Measurements from ENCODE around the gene ZNF335.
"Not testable (repeated sequence)": the region's sequence is repeated elsewhere in the genome, so short reads cannot be mapped to it uniquely, and the experiment has no call there.

Gene ZNF335

GRCh38 chr20:45934046-45934585 lies 37.9 kb downstream of the ZNF335 start:
- no peak for DNase-seq (ENCODE audit: low read depth)

DNA sequence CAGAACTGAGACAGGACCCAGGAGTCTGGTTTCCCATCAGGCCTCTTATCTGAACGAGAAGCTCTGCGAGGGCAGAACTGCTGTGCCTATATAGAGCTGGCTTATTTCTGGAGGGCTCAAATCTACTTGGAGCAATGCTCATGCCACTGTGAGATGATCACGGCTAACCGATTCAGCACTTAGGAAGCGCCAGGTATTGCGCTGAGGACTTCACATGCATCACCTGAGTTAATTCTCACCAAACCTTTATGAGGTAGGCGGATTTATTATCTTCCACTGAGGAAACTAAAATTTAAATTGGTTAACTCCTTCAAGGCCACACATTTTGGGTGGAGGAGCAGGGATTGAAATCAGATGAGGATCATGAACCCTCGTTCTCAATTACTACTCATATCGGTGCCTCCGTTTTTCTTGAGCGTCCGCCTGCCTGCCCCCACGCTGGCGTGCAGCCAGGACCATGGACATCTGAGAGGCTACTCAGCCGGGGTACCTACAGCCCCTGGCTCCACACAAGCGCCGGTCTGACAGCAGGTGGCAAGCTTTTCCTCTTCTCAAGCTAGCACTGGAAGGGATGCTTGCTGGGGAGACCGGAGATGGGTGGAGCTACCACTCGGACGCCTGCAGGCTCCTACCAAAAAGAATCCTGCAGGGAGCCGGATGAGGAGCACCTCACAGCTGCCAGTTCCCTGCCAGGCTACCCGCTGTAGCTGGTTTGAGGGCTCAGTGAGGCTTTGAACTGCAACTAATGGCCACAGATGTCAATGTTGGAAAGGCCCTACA lies 38.5 kb downstream of the ZNF335 start:
- DNase-seq (ENCODE audit: low read depth) = peak; percentile 12

- not testable (repeated sequence) for DNase-seq (ENCODE audit: low read depth)
These were observed 40.3 kb downstream of the ZNF335 start for GRCh38 chr20:45931680-45932079.

DNA sequence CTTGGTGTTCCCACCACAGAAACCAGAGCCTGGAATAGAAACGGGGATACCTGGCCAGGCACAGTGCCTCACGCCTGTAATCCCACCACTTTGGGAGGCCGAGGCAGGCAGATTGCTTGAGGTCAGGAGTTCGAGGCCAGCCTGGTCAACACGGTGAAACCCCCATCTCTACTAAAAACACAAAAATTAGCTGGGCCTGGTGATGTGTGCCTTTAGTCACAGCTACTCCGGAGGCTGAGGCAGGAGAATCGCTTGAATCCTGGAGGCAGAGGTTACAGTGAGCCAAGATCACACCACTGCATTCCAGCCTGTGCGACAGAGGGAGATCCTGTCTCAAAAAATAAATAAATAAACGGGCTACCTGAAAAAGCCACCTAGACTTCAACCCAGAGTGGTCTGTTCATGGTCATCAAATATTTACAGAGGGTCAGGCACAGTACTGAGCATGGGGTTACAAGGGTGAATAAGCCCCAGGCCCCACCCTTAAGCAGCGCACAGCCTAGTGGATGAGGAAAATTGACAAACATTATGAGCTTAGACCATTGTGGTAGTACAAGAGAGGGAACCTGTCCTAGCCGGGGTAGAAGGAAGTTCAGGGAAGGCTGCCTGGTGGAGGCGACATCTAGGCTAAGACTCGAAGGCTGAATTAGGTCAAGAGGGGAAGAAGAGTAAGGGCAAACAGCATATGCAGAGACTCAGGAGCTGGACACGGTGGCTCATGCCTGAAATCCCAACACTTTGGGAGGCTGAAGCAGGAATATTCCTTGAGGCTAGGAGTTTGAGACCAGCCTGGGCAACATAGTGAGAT lies 44.7 kb downstream of the ZNF335 start:
- no peak for DNase-seq (ENCODE audit: low read depth)

GRCh38 chr20:45926731-45927070 lies 45.3 kb downstream of the ZNF335 start:
- no peak for DNase-seq (ENCODE audit: low read depth)

DNA sequence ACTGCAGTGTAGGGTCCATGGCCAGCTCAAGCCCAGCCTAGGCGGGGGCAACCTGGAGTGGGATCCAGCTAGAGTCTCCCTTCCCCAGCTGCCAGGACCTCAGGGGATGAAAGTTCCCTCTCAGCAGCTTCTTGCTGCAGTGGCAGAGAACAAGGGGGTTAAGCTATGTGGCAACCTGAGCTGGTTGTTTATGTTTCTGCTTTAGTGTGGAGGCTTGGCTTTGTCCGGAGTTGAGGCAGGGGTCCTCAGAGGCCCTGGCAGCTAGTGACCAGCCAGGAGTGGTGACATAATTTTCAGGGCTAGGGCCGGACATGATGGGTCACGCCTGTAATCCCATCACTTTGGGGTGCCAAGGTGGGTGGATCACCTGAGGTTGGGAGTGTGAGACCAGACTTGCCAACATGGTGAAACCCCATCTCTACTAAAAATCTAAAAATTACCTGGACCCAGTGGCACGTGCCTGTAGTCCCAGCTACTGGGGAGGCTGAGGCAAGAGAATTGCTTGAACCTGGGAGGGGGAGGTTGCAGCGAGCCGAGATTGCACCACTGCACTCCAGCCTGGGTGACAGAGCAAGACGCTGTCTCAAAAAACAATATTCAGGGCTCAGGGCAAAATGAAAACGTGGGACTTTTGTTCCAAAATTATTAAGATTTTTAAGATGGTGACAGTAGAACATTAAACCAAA lies 46.0 kb downstream of the ZNF335 start:
- DNase-seq (ENCODE audit: low read depth) = no peak

DNA sequence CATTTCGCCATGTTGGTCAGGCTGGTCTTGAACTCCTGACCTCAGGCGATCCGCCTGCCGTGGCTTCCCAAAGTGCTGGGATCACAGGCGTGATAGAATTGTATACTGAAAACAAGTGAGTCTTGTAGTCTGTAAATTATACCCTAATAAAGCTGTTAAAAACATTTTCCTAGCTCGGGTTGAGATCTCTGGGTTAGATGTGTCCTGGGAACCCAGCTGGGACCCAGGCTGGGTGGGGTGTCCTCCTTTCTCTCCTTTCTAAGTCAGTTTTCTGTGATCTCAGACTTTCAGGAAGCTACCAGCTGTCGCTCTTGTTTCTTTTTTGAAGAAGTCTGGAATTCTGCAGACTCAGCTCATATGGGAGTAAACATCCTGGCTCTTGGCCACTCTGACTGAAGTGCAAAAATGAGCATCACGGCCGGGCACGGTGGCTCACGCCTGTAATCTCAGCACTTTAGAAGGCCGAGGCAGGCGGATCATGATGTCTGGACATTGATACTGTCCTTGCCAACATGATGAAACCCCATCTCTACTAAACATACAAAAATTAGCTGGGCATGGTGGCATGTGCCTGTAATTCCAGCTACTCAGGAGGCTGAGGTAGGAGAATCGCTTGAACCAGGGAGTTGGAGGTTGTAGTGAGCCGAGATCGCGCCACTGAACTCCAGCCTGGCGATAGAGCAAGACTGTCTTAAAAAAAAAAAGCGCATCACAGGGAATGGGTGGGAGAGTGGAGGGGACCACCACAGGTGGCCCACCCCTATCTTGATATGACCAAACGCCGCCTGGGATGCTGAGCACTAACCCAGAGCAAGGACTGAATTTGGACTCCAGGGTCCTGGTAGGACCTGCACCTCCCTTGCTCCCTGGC lies 47.4 kb downstream of the ZNF335 start:
- DNase-seq (ENCODE audit: low read depth) = no peak

- DNase-seq (ENCODE audit: low read depth) = no peak
These were observed 50.4 kb downstream of the ZNF335 start for GRCh38 chr20:45921337-45922189.

GRCh38 chr20:45920462-45921336 lies 51.3 kb downstream of the ZNF335 start:
- no peak for DNase-seq (ENCODE audit: low read depth)

DNA sequence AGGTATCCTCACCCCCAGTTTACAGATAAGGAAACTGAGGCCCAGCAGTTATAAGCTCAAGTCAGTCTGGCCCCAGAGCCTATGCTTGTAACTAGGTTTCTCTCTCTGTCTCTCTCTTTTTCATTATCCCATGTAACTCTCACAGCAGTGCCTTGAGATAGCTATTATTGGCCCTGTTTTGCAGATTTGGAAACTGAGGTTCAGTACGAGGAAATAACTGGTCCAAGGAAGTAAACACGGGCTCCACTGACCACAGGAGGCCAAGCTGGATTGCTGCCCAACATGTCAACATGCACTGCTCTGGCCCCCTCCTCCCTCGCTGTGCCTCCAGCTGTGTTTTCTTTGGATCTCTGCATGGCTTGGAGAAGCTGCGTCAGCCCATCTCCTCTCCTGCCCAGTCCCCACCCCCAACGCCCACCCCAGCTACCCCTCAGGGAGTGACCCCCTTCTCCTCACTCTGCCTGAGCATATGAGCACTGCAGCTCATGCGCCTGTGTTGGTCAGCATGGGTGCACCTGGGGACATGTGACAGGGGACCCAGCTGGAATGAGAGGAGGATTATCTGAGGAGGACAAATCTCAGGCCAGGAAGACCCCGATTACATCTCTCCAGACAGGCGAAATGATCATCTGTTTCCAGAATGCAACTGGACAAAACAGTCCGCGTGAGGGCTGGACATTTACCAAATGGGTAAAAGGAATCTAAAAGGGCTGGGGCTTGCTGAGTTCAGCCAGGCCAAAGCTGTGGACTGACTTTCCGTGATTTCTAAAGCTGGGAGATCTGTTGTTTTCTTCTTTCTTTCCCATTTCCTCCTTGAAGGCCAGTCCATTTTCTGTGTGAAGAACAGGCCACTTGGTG lies 52.2 kb downstream of the ZNF335 start:
- no peak for DNase-seq (ENCODE audit: low read depth)

DNA sequence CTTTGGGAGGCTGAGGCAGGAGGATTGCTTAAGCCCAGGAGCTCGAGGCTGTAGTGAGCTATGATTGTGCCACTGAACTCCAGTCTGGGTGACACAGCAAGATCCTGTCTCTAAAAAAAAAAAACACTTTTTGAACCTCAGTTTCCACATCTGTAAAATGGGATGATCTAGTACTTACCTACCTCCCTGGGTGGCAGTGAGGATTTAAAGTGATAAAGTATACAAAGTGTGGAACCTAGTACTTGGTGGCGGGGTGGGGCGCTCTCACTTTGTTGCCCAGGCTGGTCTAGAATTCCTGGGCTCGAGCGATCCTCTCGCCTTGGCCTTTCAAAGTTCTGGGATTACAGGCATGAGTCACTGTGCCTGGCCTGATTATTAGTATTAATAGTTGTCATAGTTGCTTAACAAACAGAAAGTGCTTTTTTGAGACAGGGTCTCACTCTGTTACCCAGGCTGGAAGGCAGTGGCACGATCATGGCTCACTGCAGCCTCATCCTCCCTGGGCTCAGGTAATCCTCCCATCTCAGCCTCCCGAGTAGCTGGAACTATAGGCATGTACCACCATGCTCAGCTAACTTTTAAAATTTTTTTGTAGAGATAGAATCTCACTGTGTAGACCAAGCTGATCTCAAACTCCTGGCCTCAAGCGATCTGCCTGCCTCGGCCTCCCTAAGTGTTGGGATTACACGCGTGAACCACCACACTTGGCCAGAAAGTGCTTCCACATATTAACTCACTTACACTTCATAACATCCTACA lies 53.0 kb downstream of the ZNF335 start:
- DNase-seq (ENCODE audit: low read depth) = no peak

DNA sequence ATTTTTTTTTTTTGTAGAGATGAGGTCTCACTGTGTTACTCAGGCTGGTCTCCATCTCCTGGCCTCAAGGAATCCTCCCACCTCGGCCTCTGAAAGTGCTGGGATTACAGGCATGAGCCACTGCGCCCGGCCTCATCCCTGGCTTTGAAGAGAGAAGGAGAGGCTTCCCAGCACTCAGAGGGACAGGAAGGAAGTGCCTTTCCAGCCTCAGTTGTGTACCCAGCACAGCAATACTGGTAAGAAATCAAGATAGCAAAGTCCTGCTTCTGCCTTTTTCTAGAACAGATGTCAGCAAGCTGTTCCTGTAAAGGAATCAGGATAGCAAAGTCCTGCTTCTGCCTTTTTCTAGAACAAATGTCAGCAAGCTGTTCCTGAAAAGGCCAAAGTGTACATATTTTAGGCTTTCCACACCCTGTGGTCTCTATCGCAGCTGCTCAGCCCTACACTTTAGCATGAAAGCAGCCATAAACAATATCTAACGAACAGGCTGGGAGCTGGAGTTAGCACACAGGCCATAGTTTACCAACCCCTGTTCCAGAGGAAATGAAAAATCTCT lies 53.7 kb downstream of the ZNF335 start:
- no peak for DNase-seq (ENCODE audit: low read depth)

DNA sequence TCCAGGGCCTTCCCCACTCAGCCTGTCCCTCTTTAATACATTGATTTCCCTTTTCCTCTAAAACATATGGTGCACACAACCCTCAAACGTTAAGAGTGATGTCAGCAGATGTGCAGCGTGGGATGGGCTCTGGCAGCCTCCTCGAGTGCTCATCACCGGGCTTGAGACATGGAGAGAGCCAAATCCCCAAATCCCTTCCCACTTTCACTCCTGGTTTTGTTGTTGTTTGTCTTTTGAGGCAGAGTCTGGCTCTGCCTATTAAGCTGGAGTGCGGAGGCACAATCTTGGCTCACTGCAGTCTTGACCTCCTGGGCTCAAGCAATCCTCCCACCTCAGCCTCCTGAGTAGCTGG lies 54.2 kb downstream of the ZNF335 start:
- DNase-seq (ENCODE audit: low read depth) = no peak

DNA sequence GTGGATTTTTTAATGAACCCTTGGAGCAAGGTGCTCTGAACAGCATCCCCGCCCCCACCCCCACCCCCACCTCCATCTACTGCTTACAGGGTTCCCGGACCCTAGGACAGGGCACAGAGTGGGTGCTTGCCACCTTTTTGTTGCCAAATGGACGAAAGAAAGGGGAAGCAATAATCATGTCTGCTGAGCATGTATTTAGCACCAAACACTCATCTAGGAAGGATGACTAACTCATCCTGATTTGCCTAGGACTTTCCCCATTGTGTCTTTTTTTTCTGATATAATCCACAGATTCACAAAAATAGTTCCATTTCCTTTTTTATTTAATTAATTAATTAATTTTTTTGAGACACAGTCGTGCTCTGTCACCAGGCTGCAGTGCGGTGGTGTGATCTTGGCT lies 58.9 kb downstream of the ZNF335 start:
- DNase-seq (ENCODE audit: low read depth) = no peak

GRCh38 chr20:45912344-45912682 lies 59.7 kb downstream of the ZNF335 start:
- no peak for DNase-seq (ENCODE audit: low read depth)

DNA sequence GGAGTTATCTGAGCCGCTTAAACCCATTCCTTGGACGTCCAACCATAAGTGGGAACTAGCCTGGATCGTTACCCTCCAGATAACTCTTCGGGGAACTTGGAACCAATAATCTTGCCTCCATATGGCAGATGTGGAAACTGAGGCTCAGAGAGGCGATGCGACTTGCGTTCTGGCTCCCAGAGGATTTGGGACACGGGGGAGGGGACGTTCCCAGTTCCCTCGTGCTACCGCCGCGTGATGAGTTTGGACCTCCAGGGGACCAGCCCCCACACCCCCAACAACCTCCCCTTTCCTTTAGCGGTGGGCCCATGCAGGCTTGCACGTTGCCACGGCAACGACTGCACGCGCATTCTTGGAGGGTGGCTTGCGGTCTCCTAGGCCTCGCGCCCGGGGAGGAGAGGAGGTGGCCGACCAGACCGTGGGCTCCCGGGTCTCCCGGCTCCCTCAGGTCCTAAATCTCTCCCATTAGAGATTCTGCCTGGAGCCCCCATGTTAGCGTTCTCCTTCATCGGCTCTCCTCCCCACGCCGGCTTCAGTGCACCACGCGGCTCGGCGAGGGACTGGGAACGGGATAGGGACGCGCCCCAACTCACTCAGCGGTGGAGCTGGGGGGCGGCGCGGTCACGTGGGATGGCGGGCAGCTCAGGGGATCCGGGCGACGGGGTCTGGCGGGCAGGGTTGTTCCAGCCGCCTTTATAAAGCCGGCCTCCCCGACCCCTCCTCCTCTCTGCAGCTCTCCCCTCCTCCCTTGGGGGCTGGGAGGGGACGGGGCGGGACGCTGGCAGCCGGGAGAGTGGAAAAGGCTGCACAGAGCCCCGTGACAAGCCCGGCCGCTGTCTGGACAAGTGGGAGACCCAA lies 60.3 kb downstream of the ZNF335 start, which contains the start of gene PLTP:
Gene PLTP, minus strand, starts transcription at position 670 of the 858 bp plus-strand sequence. CDS start 703 bp downstream, outside the sequence.
- DNase-seq (ENCODE audit: low read depth) = no peak
